Gastroesophageal sphincter (tissue), 3 donors: ENCODE data around the gene LYL1.

ENCODE experiments used
- EP300 ChIP-seq: sonication (generic); formaldehyde crosslinking; IDR thresholded peaks from one replicate; pipeline ENCODE4 v1.6.1; 2017; ENCODE audit warnings: antibody characterized with exemption, mild to moderate bottlenecking
- POLR2A ChIP-seq, 2 donors: fragments of 450-650 bp; IDR thresholded peaks; one replicate each; pipeline ENCODE4 v1.6.1; 2017; ENCODE audit warnings: antibody characterized with exemption in 2 of 2, mild to moderate bottlenecking in 2 of 2, moderate library complexity in 1 of 2
- TF ChIP-seq, protein P1 (sequence below), 4 experiments: fragments of 200-600 bp in 2 of 4; fragments of 450-650 bp in 2 of 4; sonication (generic) in 1 of 4; IDR thresholded peaks; one replicate each; pipeline ENCODE4 v1.5.1; 2017 to 2019; ENCODE audit warnings: antibody characterized with exemption in 4 of 4, mild to moderate bottlenecking in 2 of 4, moderate library complexity in 2 of 4

DNA sequence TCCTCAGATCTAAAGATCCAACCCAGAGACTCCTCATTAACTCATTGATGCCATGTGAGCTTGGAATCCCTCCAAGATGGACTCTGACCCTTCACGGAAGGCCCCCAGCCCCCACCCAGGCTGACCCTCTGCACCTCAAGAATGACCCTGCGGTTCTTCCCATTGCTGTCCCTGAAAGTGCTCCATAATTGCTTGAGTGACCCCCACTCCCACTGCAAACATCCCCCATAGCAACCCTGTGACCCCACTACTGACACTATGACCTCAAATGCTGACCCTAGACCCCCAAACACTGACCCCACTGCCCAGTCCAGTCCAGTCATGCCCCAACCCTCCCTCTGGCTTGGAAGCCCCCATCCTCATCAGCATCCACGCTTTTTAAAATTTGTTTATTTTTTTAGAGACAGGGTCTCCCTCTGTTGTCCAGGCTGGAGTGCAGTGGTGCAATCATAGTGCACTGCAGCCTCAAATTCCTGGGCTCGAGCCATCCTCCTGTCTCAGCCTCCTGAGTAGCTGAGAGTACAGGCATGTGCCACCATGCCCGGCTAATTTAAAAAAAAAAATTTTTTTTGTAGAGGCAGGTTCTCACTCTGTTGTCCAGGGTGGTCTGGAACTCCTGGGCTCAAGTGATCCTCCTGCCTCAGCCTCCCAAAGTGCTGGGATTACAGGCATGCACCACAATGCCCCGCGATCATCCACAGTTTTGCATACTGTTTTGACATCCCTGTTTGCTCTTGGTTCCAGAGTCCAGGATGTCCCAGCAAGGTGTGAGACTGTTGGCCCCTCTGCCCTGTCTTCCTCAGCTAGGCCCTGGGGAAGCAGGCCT is 855 bp downstream of the LYL1 start:
- TF ChIP-seq EP300: no peak
- TF ChIP-seq, protein P1, sequence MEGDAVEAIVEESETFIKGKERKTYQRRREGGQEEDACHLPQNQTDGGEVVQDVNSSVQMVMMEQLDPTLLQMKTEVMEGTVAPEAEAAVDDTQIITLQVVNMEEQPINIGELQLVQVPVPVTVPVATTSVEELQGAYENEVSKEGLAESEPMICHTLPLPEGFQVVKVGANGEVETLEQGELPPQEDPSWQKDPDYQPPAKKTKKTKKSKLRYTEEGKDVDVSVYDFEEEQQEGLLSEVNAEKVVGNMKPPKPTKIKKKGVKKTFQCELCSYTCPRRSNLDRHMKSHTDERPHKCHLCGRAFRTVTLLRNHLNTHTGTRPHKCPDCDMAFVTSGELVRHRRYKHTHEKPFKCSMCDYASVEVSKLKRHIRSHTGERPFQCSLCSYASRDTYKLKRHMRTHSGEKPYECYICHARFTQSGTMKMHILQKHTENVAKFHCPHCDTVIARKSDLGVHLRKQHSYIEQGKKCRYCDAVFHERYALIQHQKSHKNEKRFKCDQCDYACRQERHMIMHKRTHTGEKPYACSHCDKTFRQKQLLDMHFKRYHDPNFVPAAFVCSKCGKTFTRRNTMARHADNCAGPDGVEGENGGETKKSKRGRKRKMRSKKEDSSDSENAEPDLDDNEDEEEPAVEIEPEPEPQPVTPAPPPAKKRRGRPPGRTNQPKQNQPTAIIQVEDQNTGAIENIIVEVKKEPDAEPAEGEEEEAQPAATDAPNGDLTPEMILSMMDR (IDR thresholded peaks at IDR 0.05): no peak
- TF ChIP-seq POLR2A (IDR thresholded peaks at IDR 0.05): no peak
